ENCODE results near the gene SPATS1.

The SPATS1 gene

DNA sequence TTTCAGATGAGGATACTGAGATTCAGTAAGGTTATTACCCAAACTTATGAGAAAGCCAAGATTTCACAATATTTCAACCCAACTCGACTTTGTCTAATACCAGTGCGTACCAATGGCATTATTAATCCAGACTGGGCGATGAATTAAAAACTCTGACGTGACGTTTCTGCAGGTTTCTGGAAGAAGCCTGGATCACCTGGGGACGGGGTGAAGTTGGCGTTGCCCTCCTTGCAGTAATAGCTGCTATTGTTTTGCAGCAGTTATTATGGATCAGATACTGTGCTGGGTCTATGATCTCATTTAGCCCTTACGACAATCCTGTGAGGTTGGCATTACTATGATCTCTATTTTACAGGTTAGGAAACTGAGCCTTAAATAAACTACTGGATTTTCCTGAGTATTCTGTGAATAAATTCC is 44.5 kb downstream of the SPATS1 start:
- peak overlapping the region; percentile 65 for H3K4me3 ChIP-seq (ENCODE audit: control insufficient read depth, low read depth, low read length)
- no peak for DNase-seq (ENCODE audit: low read depth)
- TF ChIP-seq, protein P1, sequence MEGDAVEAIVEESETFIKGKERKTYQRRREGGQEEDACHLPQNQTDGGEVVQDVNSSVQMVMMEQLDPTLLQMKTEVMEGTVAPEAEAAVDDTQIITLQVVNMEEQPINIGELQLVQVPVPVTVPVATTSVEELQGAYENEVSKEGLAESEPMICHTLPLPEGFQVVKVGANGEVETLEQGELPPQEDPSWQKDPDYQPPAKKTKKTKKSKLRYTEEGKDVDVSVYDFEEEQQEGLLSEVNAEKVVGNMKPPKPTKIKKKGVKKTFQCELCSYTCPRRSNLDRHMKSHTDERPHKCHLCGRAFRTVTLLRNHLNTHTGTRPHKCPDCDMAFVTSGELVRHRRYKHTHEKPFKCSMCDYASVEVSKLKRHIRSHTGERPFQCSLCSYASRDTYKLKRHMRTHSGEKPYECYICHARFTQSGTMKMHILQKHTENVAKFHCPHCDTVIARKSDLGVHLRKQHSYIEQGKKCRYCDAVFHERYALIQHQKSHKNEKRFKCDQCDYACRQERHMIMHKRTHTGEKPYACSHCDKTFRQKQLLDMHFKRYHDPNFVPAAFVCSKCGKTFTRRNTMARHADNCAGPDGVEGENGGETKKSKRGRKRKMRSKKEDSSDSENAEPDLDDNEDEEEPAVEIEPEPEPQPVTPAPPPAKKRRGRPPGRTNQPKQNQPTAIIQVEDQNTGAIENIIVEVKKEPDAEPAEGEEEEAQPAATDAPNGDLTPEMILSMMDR (IDR thresholded peaks at IDR 0.05; ENCODE audit: control insufficient read depth, insufficient read depth, low read depth, low read length, missing control alignments): no peak

DNA sequence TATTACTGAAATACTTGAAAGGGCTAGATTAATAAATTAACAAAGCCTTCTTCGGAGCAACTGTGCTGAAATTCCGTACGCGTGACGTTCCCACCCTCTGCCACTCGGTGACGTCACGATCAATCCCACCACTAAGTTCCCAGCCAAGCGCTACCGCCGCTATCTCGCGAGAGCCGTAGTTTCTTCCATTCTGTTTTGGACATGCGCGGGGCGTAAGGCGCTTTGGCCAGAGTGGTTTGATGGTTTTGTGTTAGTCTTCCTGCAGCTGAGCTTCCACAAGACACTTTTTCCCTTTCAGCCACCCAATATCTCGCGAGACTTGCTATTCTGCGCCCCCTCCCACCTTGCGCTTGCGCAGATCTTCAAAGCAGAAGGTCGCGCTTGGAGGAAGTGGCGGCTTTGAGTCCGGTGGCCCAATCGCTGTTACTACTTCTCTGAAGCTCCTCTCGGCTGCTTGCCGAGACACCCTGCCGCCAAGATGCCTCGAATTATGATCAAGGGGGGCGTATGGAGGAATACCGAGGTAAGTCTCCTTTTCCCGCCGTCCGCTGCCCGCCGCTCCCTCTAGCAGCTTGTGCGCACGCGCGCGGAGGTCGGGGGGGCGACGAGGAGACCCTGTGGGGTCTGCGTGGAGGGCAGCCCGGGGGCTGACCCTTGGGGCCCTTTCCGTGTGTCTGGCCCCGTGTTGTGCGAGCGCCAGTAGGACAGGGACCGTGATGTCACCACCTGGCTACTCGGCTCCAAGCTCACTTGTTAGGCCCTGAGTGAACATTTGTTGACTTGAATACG is 45.1 kb downstream of the SPATS1 start, which contains the start of gene CDC5L:
TSS of gene CDC5L (plus strand) at position 361 of the 789 bp plus-strand sequence. CDS start at position 479, 118 bp downstream.
- peak; percentile 99 for DNase-seq (ENCODE audit: low read depth)
- H3K4me3 ChIP-seq (ENCODE audit: control insufficient read depth, low read depth, low read length): peak within 1 kb of the TSS; percentile 65
- TF ChIP-seq, protein P1 (IDR thresholded peaks at IDR 0.05; ENCODE audit: control insufficient read depth, insufficient read depth, low read depth, low read length, missing control alignments): no peak

DNA sequence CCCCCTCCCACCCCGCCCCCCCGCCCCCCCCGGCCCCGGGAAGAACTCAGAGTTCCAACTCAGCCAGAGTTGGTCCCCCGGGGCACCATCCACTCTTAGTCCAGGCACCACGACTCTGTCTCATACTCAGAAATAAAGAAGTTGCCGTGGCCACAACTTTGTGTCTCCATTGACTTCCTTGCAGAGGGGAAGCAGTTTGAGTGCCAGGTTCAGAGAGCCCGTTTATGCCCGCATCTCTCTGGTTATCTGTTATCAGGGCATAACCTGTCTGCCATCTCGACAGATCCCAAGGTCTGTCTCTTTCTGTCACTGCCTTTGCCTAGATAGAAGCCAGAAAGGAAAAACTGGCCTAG is 45.7 kb downstream of the SPATS1 start:
- TF ChIP-seq, protein P1 (IDR thresholded peaks at IDR 0.05; ENCODE audit: control insufficient read depth, insufficient read depth, low read depth, low read length, missing control alignments): no peak
- H3K4me3 ChIP-seq (ENCODE audit: control insufficient read depth, low read depth, low read length): peak overlapping the region; percentile 65
- DNase-seq (ENCODE audit: low read depth): no peak

DNA sequence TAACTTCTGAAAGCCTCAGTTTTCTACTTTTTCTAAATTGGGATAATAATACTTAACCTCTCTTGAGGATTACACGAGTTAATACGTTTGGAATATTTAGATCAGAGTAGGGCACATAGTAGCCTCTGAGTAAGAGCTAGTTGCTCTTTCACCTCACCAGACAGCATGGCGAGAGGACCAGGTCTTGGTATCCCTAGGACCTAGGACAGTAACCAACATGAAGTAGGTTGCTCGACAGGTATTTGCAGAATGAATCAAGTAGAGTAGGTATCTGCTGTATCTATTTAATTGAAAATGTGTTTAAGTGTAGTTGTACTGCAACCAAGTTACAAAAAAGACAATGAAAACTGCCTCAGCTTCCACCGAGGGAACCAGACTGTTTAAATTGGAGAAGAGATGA is 46.4 kb downstream of the SPATS1 start:
- TF ChIP-seq, protein P1 (IDR thresholded peaks at IDR 0.05; ENCODE audit: control insufficient read depth, insufficient read depth, low read depth, low read length, missing control alignments): no peak
- H3K4me3 ChIP-seq (ENCODE audit: control insufficient read depth, low read depth, low read length): no peak overlapping the region
- no peak for DNase-seq (ENCODE audit: low read depth)

DNA sequence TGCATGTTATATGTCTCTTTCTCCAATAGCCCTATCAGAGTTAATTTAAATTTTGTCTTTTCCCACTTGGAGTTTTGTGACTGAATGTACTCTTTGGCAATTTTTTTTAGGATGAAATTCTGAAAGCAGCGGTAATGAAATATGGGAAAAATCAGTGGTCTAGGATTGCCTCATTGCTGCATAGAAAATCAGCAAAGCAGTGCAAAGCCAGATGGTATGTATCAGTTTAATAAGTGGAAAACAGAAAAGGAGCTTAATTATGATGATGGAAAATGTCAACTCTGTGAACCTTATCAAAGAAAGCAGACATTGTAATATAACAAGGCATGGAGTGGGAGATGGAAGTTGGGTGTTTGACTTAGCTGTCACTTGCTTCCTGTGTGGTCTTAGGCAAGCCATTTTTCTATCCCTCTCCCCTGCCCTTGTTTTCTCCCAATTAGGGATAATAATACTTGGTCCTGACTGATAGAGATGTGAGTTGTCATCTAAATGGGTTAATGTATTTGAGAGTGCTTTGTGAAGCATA is 47.8 kb downstream of the SPATS1 start:
- TF ChIP-seq, protein P1 (IDR thresholded peaks at IDR 0.05; ENCODE audit: control insufficient read depth, insufficient read depth, low read depth, low read length, missing control alignments): no peak

More for the DNA sequence above, 47.8 kb downstream of the SPATS1 start:
- no peak for DNase-seq (ENCODE audit: low read depth)
- no peak overlapping the region for H3K4me3 ChIP-seq (ENCODE audit: control insufficient read depth, low read depth, low read length)
